Activated naive CD4-positive, alpha-beta T cell treated with anti-CD3 and anti-CD28 coated beads, Interleukin-2, amount 10 ng/mL, durations not matched to agents 5 hours and 36 hours (primary cell): ENCODE measurements around the gene STIP1. TPM values are rescaled to one million over a fixed set of nuclear protein-coding genes. Genes with fewer than 3 reads are reported as not detected.

ENCODE experiments used
- total RNA-seq, 2 experiments: library from RNA; stranded (reverse); gene quantifications; one replicate each; pipeline ENCODE4 v1.2.3, GENCODE V29; 2021

STIP1 gene
- total RNA-seq = 100 to 1,000 TPM; 181 to 183 TPM

DNA sequence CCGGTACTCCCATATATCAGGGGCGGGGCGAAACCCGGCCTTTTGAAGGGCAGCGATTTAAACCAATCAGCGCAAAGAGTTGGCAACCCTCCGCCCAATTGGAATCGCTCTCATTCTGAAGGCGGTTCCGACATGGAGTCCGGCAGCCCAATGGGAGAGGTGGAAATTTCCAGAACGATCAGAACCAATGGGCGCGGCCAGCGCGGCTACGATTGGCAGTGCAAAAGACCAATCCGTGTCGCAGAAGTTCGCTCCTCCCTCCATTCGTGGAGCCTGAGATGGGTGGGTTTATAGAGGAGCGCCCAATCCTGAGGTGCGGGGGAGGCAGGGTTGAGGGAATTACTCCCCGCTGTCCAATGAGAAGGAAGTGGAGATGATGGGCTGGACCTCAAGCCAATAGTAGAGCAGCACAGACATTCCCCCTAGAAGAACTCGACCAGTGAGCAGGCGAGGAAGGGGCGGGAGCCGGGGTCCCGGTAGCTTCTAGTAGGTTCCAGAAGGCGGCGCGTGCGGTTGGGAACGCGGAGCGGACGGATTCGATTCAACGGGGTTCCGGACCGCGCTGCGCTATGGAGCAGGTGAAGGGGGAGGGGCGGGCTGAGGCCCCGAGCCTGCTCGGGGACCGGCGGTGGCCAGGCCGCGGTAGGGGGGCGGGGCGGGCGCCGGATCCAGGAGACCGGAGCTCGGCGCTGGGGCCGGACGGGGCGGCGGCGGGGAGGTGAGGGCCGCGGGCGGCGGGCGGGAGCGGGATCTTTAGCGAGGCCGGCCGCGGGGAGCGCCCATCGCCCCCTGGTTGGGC, at the start of gene STIP1:
STIP1 (plus strand) TSS at position 479 of the 799 bp plus-strand sequence; CDS start at position 570, 91 bp downstream.

DNA sequence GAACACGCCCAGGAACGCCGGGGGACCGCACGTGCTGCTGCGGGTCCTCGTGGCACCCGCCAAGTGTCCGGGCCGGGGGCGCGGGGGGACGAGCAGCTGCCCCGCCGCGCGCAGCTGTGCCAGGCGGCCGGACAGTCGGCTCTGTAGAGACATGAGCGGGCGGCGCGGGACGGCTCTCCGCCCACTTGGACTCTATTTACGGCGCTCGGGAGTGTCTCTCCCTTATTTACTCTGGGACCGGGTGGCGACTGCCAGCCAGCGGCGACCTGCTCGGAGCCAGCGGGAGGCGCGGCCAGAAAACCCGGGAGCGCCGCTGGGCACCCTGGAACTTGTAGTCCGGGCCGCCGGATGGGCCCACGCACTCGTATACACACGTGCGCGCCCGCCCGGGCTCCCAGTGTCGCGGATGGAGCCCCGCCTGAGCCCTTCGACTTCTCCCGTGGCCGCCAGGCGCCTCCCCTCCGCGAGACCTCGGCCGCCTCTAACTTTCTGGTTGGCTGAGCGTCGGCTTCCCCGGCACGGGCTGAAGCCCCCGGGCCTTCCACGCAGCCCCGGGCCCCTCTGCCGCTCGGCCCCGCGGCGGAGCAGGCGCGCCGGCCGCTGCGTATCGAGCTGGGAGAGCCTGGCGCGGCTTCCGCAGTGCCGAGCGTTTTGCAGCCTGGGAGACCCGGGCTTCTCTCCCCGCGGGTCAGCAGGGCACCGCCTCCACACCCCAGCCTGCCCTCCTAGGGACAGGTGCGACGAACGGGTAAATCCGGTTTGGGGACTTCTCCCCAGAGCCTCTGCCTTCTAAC, 19.9 kb upstream of the STIP1 start, which contains the start of gene MACROD1:
MACROD1 (minus strand) TSS at position 272 of the 794 bp plus-strand sequence; CDS start at position 153, 119 bp downstream.

DNA sequence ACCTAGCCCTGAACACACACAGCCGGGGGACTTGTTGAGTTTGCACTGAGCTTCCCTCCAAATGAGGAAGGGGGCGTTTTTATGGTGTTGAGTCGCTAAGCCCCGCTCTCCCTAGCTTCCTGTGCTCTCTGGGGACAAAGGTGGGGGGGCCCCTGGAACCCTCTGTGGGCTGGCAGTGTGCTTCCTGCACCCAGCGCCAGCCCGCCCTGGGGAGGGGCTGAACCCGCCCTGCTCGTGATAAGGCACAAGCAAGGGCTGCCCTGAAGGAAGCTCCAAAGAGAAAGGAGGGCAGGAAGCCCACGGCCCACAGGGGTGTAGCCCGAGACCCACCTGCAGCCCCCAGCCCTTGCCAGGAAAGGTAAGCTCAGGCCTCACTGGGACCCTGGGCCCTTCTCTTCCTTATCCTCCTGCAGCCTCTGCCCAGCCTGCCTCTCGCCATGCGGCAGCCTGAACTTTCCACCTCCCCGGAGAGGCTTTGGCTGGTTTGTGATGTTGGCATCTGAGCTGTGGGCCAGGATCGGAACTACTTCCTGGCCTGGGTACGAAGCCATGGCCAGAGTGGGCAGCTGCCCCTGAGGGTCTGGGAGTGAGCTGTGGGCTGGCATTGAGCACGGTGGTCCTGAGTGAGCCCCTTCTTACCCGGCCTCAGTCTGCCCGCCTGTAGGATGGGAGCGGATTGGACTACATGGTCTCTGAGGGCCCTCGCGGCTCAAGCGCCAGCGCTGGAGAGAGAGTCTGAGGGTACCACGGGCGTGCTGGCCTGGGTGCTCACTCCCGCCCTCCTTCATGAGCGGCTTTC, 20.7 kb downstream of the STIP1 start, which contains the start of gene FERMT3:
FERMT3 (plus strand) TSS at position 265 of the 799 bp plus-strand sequence. CDS start 644 bp downstream, outside the sequence.

DNA sequence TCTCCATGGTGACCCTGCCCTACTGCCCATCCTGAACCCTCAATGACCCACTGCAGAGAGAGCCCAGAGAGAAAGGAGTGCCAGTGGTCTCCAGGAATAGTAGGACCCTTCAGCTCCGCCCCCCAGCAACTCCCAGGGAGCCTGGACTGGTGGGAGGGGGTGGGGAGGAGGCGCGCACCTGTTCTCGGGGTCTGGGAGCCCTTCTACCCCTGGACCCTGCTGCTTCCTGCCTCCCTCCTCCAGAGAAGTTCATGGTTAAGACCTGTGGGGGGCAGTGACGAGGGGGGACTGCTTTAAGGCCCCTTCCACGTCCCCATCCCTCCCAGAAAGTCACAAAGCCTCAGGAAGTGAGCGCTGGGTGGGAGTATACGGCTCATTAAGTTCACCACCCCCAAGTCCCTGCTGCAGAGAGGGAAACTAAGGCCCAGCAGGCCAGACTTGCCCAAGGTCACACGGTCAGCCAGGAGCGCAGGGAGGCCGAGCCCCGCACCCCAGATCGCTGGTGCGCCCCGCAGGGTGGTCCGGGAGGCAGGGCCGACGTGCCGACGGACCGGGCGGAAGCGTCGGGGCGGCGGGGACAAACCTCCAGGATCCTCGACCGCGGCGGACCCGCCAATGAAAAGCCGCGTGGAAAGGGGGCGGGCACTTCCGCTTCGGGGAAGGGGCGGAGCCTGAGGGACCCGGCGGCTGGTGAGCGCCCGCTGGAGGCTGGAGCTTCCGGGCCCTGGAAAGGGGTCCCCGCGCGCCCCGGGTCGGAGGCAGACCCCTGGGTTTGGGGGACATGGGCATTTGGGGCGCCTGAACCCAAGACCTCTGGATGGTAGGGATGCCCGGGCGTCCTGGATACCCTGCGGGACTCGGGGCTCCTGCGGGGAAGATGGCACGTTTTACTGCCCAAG, 39.9 kb downstream of the STIP1 start, which contains the start of the genes NUDT22 and TRPT1:
NUDT22 (plus strand) TSS at position 667 of the 899 bp plus-strand sequence. CDS start 379 bp downstream, outside the sequence.
TRPT1 (minus strand) TSS at position 579 of the 899 bp plus-strand sequence; CDS start at position 253, 326 bp downstream.

DNA sequence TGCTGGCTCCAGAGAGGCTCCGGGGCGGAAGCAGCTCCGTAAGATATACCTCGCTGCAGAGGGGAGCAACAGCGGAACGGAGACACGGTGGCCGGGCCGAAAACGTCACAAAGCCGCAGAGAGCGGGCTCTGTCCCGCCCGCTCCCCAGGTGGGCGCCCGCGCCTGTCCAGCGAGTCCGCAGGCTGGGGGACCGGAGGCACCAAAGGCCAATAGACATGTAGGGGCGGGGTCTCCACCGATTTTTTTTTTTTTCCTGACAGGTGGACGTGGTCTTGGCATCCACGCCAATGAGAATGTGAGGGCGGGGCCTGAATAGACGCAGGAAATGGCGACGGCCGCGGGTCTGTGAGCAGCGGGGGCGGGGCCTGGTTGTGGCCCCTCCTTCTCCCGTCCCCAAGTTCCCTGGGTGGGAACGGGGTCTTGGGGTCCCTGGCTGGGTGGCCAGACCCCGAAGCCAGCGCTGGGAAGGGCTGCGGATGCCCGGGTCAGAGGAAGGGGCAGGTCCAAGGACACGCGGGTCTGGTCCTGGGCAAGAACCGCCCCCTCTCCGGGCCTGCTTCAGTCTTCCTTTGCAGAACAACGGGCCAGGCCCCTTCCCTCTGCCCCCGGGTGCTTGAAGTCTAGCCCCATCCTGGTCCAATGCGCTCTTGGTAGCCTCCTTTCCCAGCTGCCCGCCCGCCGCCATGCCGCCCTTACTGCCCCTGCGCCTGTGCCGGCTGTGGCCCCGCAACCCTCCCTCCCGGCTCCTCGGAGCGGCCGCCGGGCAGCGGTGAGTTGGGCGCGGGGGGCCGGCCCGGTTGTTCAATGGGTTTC, 44.4 kb downstream of the STIP1 start, which contains the start of gene DNAJC4:
DNAJC4 (plus strand) TSS at position 378 of the 814 bp plus-strand sequence; CDS start at position 685, 307 bp downstream.

DNA sequence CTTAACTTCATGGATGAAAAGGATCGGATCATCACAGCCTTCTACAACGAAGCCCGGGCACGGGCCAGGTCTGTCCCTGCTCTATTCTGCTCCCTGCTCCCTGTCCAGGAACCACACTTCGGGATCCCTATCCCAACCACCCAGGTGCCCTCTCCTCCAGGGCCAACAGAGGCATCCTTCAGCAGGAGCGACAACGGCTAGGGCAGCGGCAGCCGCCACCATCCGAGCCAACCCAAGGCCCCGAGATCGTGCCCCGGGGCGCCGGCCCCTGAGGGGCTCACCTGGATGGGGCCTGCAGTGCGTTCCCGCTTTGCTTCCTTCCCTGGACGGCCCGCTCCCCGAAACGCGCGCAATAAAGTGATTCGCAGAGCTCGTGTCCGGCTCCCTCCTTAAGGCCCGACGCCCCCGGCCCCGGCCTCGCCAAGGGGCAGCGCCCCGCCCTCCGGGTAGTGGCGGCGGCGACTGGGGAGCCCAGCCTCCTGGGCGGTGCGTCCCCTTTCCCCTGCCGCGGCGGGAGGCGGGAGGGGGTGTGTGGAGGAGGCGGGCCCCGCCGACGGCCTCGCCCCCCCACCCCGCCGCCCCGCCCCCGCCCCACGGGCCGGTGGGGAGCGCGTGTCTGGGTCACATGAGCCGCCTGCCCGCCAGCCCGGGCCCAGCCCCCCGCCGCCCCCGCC, 48.1 kb downstream of the STIP1 start, which contains the start of gene VEGFB:
VEGFB (plus strand) TSS at position 672 of the 674 bp plus-strand sequence. CDS start 250 bp downstream, outside the sequence.

DNA sequence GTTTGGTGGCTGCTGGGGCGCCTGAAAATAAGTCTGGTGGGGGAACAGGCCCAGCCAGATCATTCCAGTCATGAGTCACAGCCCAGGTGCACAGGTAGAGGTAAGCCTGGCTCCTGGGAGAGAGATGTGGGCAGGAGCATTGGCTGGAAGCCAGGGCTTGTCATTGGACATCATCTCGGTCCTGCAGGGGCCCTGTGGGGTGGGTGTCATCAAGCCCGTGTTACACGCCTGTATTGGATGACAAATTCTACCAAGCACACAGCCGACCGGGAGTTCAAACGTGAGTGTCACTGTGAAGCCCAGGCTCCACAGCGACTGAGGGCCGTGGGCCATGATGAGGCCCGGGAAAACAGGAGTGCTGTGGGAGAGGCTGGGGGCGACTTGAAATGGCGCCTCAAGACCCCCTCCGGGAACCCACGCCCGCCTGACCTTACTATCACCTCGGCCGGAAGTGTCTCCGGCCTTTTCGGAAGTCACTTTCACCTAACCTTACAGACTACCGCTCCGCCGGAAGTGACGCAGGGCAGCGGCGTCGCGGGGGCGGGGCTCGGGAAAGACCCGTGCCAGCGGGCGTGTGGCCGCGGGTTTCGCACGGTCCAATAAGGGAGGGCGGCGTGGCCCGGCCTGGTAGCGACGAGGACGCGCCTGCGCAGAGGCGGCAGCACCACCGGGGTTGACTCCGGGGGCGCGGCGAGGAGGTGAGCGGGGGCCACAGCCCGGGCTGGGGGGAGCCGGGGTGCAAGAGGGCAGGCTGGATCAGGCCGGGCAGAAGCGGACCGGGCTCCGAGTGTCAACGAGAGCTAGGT, 54.7 kb downstream of the STIP1 start, which contains the start of gene FKBP2:
FKBP2 (plus strand) TSS at position 661 of the 806 bp plus-strand sequence. CDS start 1,293 bp downstream, outside the sequence.

DNA sequence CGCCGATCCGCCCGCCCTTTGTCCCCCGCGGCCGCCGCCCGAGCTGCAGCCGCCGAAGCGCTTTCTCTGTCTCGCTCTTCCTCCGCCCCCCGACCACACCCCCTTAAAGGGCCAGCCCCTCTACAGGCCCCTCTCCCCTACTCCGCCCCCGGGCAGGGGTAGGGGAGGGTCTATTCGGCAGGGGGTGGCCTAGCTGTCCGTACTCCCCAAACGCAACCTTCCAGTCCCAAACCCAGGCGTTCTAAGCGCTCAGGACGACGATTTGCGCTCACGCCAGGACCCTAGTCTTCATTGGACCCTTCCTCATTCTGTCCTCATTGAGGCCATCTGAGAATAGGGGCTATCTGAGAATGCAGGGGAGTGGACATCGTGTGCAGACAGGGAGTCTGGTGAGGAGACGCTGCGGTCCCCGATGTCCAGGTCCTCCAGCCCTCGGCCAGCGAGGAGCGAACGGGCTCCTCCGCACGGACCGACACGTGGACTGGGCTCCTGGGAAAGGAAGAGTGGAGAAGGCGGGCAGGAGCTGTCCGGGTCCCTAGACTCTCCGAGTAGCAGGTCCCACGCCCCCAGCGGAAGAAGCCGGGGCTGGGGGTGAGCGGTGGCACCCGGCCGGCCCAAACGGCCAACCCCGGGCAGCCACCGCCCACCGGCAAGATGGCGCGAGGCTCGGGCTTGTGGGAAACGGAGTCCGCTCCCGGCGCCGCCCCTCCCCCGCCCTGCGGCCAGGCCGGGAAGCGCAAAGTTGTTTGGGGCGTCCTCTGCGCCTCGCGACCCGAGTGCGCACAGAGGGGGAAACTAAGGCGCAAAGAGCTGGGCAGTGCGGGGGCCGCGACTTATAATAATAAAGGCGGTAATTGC, 61.1 kb downstream of the STIP1 start, which contains the start of gene PPP1R14B:
PPP1R14B (minus strand) TSS at position 73 of the 858 bp plus-strand sequence. CDS start 270 bp downstream, outside the sequence.

DNA sequence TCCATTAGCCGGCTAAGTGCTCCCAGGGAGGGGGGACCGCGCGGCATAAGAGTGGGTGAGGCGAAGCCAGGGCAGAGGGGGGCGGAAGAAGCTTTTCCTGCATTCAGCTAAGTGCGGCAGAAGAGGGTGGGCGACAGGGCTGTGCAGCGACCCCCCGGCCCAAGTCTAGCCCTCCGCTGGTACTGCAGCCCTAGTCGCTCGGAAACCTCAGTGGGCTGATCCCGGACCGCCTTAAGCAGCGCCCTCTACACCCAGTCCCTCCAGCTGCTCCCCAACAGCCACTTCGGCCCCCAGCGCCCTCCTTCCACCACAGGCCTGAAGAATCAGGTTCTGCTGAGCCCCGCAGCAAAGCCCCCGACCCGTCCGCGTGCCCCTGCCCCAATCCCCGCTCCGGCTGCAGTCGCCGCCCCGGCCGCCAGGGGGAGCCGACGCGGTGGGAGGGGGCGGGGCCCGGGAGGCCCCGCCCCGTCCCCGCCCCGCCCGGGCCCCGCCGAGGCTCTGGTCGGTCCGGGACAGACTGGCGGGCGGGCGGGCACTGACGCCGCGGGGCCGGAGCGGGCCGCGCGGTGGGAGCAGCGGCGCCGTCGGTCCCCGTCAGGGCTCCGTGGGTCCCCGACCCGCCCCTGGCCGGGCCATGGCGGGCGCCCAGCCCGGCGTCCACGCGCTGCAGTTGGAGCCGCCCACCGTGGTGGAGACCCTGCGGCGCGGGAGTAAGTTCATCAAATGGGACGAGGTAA, 65.2 kb downstream of the STIP1 start, which contains the start of gene PLCB3:
PLCB3 (plus strand) TSS at position 515 of the 737 bp plus-strand sequence; CDS start at position 635, 120 bp downstream.

Other genes with a start within 250 kb of the STIP1 start
- gene NAA40, start 247.2 kb upstream of the STIP1 start, total RNA-seq = 10 to 100 TPM; 34.8 to 37.4 TPM
- 100 to 1,000 TPM; 327 to 397 TPM for gene COX8A, start 211.6 kb upstream of the STIP1 start, total RNA-seq
- gene OTUB1, start 199.7 kb upstream of the STIP1 start, total RNA-seq = 10 to 100 TPM; 80.0 to 80.1 TPM
- gene FLRT1, start 150.2 kb upstream of the STIP1 start, total RNA-seq = not detected
- 10 to 100 TPM; 14.2 TPM for gene MACROD1, start 20.1 kb upstream of the STIP1 start, total RNA-seq
- 100 to 1,000 TPM; 203 to 209 TPM for gene FERMT3, start 20.6 kb downstream of the STIP1 start, total RNA-seq
- 10 to 100 TPM; 30.8 to 36.4 TPM for gene TRPT1, start 40.0 kb downstream of the STIP1 start, total RNA-seq
- gene NUDT22, start 40.1 kb downstream of the STIP1 start, total RNA-seq = 10 to 100 TPM; 76.7 to 80.2 TPM
- 10 to 100 TPM; 43.9 to 44.9 TPM for gene DNAJC4, start 44.4 kb downstream of the STIP1 start, total RNA-seq
- 10 to 100 TPM; 81.2 to 88.6 TPM for gene VEGFB, start 48.4 kb downstream of the STIP1 start, total RNA-seq
- gene FKBP2, start 54.9 kb downstream of the STIP1 start, total RNA-seq = 10 to 100 TPM; 28.4 to 28.8 TPM
- 10 to 100 TPM; 93.0 to 98.0 TPM for gene PPP1R14B, start 60.8 kb downstream of the STIP1 start, total RNA-seq
- 10 to 100 TPM; 11.4 to 11.9 TPM for gene PLCB3, start 65.4 kb downstream of the STIP1 start, total RNA-seq
- gene BAD, start 98.5 kb downstream of the STIP1 start, total RNA-seq = 10 to 100 TPM; 33.1 to 33.7 TPM
- gene GPR137, start 99.7 kb downstream of the STIP1 start, total RNA-seq = 10 to 100 TPM; 26.2 to 26.7 TPM
- gene KCNK4, start 105.1 kb downstream of the STIP1 start, total RNA-seq = not detected
- not detected for gene CATSPERZ, start 114.2 kb downstream of the STIP1 start, total RNA-seq
- gene ESRRA, start 119.4 kb downstream of the STIP1 start, total RNA-seq = 10 to 100 TPM; 34.1 to 37.7 TPM
- gene TRMT112, start 131.4 kb downstream of the STIP1 start, total RNA-seq = 100 to 1,000 TPM; 156 to 165 TPM
- 100 to 1,000 TPM; 110 to 116 TPM for gene PRDX5, start 131.9 kb downstream of the STIP1 start, total RNA-seq
- gene CCDC88B, start 154.0 kb downstream of the STIP1 start, total RNA-seq = 100 to 1,000 TPM; 115 to 126 TPM
- gene RPS6KA4, start 173.0 kb downstream of the STIP1 start, total RNA-seq = 10 to 100 TPM; 31.8 to 35.0 TPM